ENCODE measurements around the gene TPM2.

Gene TPM2

DNA sequence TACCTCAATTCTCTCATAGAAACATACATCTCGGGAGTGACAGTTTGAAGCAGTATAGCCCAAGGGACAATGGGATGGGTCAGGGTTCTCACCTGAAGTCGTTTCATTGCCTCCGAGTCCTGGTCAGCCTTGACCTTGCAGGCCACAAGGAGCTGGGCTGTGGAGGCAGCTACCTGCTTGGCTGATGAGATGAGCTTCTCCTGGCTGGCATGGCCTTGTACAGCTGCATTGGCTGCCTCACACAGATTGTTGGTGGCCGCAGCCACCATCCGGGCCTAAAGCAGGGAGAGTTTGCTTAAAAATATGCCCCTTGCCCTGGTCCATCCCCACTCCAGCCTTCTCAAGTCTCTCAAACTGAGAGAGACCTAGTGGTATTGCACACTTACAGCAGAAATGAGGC is 8.5 kb upstream of the TPM2 start:
- Histone ChIP-seq H4K20me1 (ENCODE audit: insufficient read depth, low read length) (no peaks in the 10 kb centered on the region; the same call in 1 of the 2 replicates), H3K4me3 (ENCODE audit: low read length) (no peak overlapping the region), H3K9me3 (ENCODE audit: insufficient read depth, low read length) (no peaks in the 10 kb centered on the region), H3K27ac (ENCODE audit: low read length) (no peak overlapping the region), H3K27me3 (ENCODE audit: low read depth, low read length) (no peaks in the 10 kb centered on the region), H3K79me2 (ENCODE audit: low read length) (no peaks in the 10 kb centered on the region), H3K4me1 (ENCODE audit: low read length) (no peaks in the 10 kb centered on the region), H3K4me2 (ENCODE audit: low read length) (no peak overlapping the region), H3K9ac (ENCODE audit: low read length) (no peak overlapping the region), H3K36me3 (replicated peaks; ENCODE audit: low read depth, low read length) (peaks cover 62% of the 10 kb centered on the region), H2AFZ (ENCODE audit: low read depth, low read length) (no peak overlapping the region)
- TF ChIP-seq EZH2phosphoT487 (IDR thresholded peaks at IDR 0.05; ENCODE audit: low read depth) (no peak), CTCF (IDR thresholded peaks at IDR 0.05; ENCODE audit: low read depth, low read length) (no peak)

- Histone ChIP-seq H3K36me3 (replicated peaks; ENCODE audit: low read depth, low read length) (peaks cover 56% of the 10 kb centered on the region), H3K9ac (ENCODE audit: low read length) (no peak overlapping the region), H3K4me3 (ENCODE audit: low read length) (no peak overlapping the region), H3K79me2 (ENCODE audit: low read length) (no peaks in the 10 kb centered on the region), H4K20me1 (ENCODE audit: insufficient read depth, low read length) (no peaks in the 10 kb centered on the region; the same call in 1 of the 2 replicates), H3K27ac (ENCODE audit: low read length) (no peak overlapping the region), H2AFZ (ENCODE audit: low read depth, low read length) (no peak overlapping the region), H3K4me2 (ENCODE audit: low read length) (no peak overlapping the region), H3K9me3 (ENCODE audit: insufficient read depth, low read length) (no peaks in the 10 kb centered on the region), H3K27me3 (ENCODE audit: low read depth, low read length) (no peaks in the 10 kb centered on the region), H3K4me1 (ENCODE audit: low read length) (no peaks in the 10 kb centered on the region)
- no peak for TF ChIP-seq CTCF (IDR thresholded peaks at IDR 0.05; ENCODE audit: low read depth, low read length)
- no peak for TF ChIP-seq EZH2phosphoT487 (IDR thresholded peaks at IDR 0.05; ENCODE audit: low read depth)
Measured at GRCh38 chr9:35697486-35697885, 7.8 kb upstream of the TPM2 start.

DNA sequence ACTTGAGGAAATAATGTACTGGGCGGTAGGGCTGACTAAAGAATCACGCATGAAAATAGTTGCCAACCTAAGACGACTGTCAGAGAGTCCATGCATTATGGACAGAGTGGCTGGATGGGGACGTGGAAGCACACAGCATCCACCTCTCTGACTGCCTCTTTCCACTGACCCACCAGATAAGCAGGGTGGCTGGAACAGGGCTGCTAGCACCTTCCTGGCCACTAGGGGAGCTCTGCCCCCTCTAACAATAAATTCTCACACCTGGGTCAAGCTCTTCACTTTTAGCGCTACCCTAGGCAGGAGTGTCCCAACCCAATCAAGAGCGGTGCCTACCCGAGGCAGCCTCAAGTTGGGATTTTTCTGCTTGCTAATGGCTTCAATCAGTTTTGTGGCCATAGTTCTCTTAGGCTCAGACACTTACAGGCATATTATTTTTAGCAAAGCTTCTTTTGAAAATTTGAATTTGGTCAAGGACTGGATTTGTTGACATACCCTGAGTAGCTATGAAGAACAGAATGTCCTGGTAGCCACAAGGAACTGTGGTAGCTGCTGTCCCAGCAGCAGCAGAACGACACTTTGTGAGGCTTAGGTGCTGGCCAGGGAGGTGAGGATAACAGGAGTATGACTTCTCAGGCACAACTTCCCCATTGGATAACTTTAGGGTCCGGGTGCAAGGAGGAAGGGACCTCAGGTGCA is 6.9 kb upstream of the TPM2 start:
- Histone ChIP-seq H3K36me3 (replicated peaks; ENCODE audit: low read depth, low read length) (peaks cover 51% of the 10 kb centered on the region), H3K79me2 (ENCODE audit: low read length) (no peaks in the 10 kb centered on the region), H3K9me3 (ENCODE audit: insufficient read depth, low read length) (no peaks in the 10 kb centered on the region), H3K27ac (ENCODE audit: low read length) (no peak overlapping the region), H3K4me1 (ENCODE audit: low read length) (no peaks in the 10 kb centered on the region), H3K4me3 (ENCODE audit: low read length) (no peak overlapping the region), H2AFZ (ENCODE audit: low read depth, low read length) (no peak overlapping the region), H4K20me1 (ENCODE audit: insufficient read depth, low read length) (no peaks in the 10 kb centered on the region; the same call in 1 of the 2 replicates), H3K27me3 (ENCODE audit: low read depth, low read length) (no peaks in the 10 kb centered on the region), H3K4me2 (ENCODE audit: low read length) (no peak overlapping the region), H3K9ac (ENCODE audit: low read length) (no peak overlapping the region)
- TF ChIP-seq EZH2phosphoT487 (IDR thresholded peaks at IDR 0.05; ENCODE audit: low read depth) (no peak), CTCF (IDR thresholded peaks at IDR 0.05; ENCODE audit: low read depth, low read length) (peak; percentile 81)

- H3K4me2 ChIP-seq (ENCODE audit: low read length), result no peak overlapping the region
- no peak overlapping the region for H2AFZ ChIP-seq (ENCODE audit: low read depth, low read length)
- no peak overlapping the region for H3K9ac ChIP-seq (ENCODE audit: low read length)
- no peaks in the 10 kb centered on the region for H3K27me3 ChIP-seq (ENCODE audit: low read depth, low read length)
- TF ChIP-seq CTCF (IDR thresholded peaks at IDR 0.05; ENCODE audit: low read depth, low read length) (no peak), EZH2phosphoT487 (IDR thresholded peaks at IDR 0.05; ENCODE audit: low read depth) (no peak)
- H4K20me1 ChIP-seq (ENCODE audit: insufficient read depth, low read length), result no peaks in the 10 kb centered on the region; the same call in 1 of the 2 replicates
- H3K27ac ChIP-seq (ENCODE audit: low read length), result no peak overlapping the region
- H3K4me3 ChIP-seq (ENCODE audit: low read length), result no peak overlapping the region
- H3K4me1 ChIP-seq (ENCODE audit: low read length), result 0 out of 2 replicates have a peak, but pooled peaks cover 4% of the 10 kb centered on the region
- H3K36me3 ChIP-seq (replicated peaks; ENCODE audit: low read depth, low read length), result peaks cover 45% of the 10 kb centered on the region
- H3K79me2 ChIP-seq (ENCODE audit: low read length), result no peaks in the 10 kb centered on the region
- H3K9me3 ChIP-seq (ENCODE audit: insufficient read depth, low read length), result no peaks in the 10 kb centered on the region
Measured at GRCh38 chr9:35695943-35696401, 6.2 kb upstream of the TPM2 start.

All from OCI-LY3 (cell line).